B cell (primary cell): ENCODE data around the gene SLC6A18. TPM values are rescaled to one million over a fixed set of nuclear protein-coding genes. Genes with fewer than 3 reads are reported as not detected.

Experiments used
- ATAC-seq: fragments of 200-7000 bp; cut with Tn5 transposase; one replicate; pipeline ENCODE4 v1.10.0; 2021; ENCODE audit warnings: low read depth, mild to moderate bottlenecking, moderate number of reproducible peaks, moderate library complexity
- CTCF ChIA-PET: fragments of 350-600 bp; sonication (Branson Sonifier 250); formaldehyde crosslinking; loops from one replicate; lab custom pipeline; 2021; ENCODE audit warnings: antibody characterized with exemption, inconsistent platforms; lab: Charles Lee
- POLR2A ChIA-PET: fragments of 350-600 bp; sonication (Branson Sonifier 250); formaldehyde crosslinking; loops from one replicate; lab custom pipeline; 2021; ENCODE audit warnings: antibody characterized with exemption; lab: Charles Lee
- DNase-seq: peaks from one replicate; pipeline ENCODE4 v3.0.0; 2013
- H2AFZ ChIP-seq: 2 replicates; pipeline ENCODE4 v1.6.1; 2012; ENCODE audit warnings: mild to moderate bottlenecking, low read depth, low read length; ENCODE audit not compliant: insufficient read depth, poor library complexity, severe bottlenecking
- H3K27ac ChIP-seq, 2 donors: 1 replicate in 1 of 2; 2 replicates in 1 of 2; pipeline ENCODE4 v1.5.1; 2012 to 2013; ENCODE audit warnings: low read length in 2 of 2, mild to moderate bottlenecking in 2 of 2, moderate library complexity in 1 of 2
- H3K27me3 ChIP-seq, 4 experiments: fragments of 200-600 bp in 1 of 4; sonication (generic) in 1 of 4; replicated peaks in 1 of 4; 1 replicate in 2 of 4; 2 replicates in 2 of 4; pipeline versions ENCODE4 v1.6.1 to v1.7.0; 2013 to 2016; ENCODE audit warnings: low read length in 3 of 4, mild to moderate bottlenecking in 2 of 4, mixed read lengths in 1 of 4, moderate library complexity in 1 of 4; ENCODE audit not compliant: insufficient read depth in 4 of 4, control insufficient read depth in 3 of 4; ENCODE audit errors: control extremely low read depth in 1 of 4
- H3K36me3 ChIP-seq, 2 experiments: replicated peaks in 1 of 2; 1 replicate in 1 of 2; 2 replicates in 1 of 2; pipeline versions ENCODE4 v1.6.1 to v1.7.1; 2013; ENCODE audit warnings: low read length in 1 of 2; ENCODE audit not compliant: insufficient read depth in 2 of 2, control insufficient read depth in 1 of 2; ENCODE audit errors: control extremely low read depth in 1 of 2, extremely low read depth in 1 of 2
- H3K4me1 ChIP-seq, 2 donors: fragments of 200-600 bp in 1 of 2; sonication (generic) in 1 of 2; 1 replicate in 1 of 2; 2 replicates in 1 of 2; pipeline versions ENCODE4 v1.5.1 to v1.6.1; 2013 to 2017; ENCODE audit warnings: low read length in 2 of 2; ENCODE audit not compliant: control insufficient read depth in 2 of 2, insufficient read depth in 2 of 2
- H3K4me2 ChIP-seq: replicated peaks from 2 replicates; pipeline ENCODE3; 2012; ENCODE audit warnings: mild to moderate bottlenecking, low read depth, low read length; ENCODE audit not compliant: poor library complexity, severe bottlenecking
- H3K4me3 ChIP-seq, 5 experiments: fragments of 200-600 bp in 1 of 5; sonication (generic) in 1 of 5; 1 replicate in 3 of 5; 2 replicates in 2 of 5; pipeline versions ENCODE4 v1.5.1 to v1.7.0; 2011 to 2016; ENCODE audit warnings: low read length in 4 of 5, mild to moderate bottlenecking in 4 of 5, low read depth in 2 of 5, control low read depth in 1 of 5, moderate library complexity in 1 of 5; ENCODE audit not compliant: insufficient read depth in 1 of 5; ENCODE audit errors: control extremely low read depth in 1 of 5, extremely low read depth in 1 of 5
- H3K79me2 ChIP-seq: fragments of 200-600 bp; sonication (generic); one replicate; pipeline ENCODE4 v1.6.0; 2016; ENCODE audit warnings: low read length; ENCODE audit not compliant: control insufficient read depth, insufficient read depth
- H3K9ac ChIP-seq: fragments of 200-600 bp; sonication (generic); 2 replicates; pipeline ENCODE4 v1.6.1; 2017; ENCODE audit warnings: mild to moderate bottlenecking, low read length, moderate library complexity
- H3K9me3 ChIP-seq, 3 donors: one replicate each; pipeline versions ENCODE4 v1.6.1 to v1.7.1; 2013; ENCODE audit warnings: low read length in 2 of 3; ENCODE audit not compliant: control insufficient read depth in 2 of 3, insufficient read depth in 1 of 3; ENCODE audit errors: control extremely low read depth in 1 of 3
- H4K20me1 ChIP-seq: 2 replicates; pipeline ENCODE4 v1.6.0; 2012; ENCODE audit warnings: mild to moderate bottlenecking, low read length; ENCODE audit not compliant: insufficient read depth, control insufficient read depth, poor library complexity, severe bottlenecking
- H3K27ac Mint-ChIP-seq: one replicate; pipeline ENCODE4 v1.8.0; 2021; ENCODE audit warnings: mixed read lengths
- H3K27me3 Mint-ChIP-seq: one replicate; pipeline ENCODE4 v1.8.0; 2021; ENCODE audit warnings: mixed read lengths
- H3K4me1 Mint-ChIP-seq: one replicate; pipeline ENCODE4 v1.8.0; 2021; ENCODE audit warnings: mixed read lengths
- H3K4me3 Mint-ChIP-seq: one replicate; pipeline ENCODE4 v1.8.0; 2021; ENCODE audit warnings: mixed read lengths
- H3K9me3 Mint-ChIP-seq: one replicate; pipeline ENCODE4 v1.8.0; 2022; ENCODE audit warnings: mixed read lengths; ENCODE audit not compliant: insufficient read depth
- EZH2 ChIP-seq: IDR thresholded peaks from 2 replicates; pipeline ENCODE4 v1.6.1; 2012; ENCODE audit warnings: borderline replicate concordance, low read depth, mild to moderate bottlenecking, moderate library complexity, low read length; ENCODE audit not compliant: insufficient read depth, poor library complexity, severe bottlenecking
- whole genome bisulfite sequencing: methylation state at CpG from one replicate; pipeline ENCODE4 v1.1.5; 2013; ENCODE audit warnings: missing lambda C conversion rate; ENCODE audit not compliant: insufficient coverage; 5-methylcytosine and 5-hydroxymethylcytosine counted together
- intact Hi-C: fragments of 100-400 bp; cut with micrococcal nuclease; formaldehyde crosslinking; loops from one replicate; pipeline ENCODE4 v1.10.0; 2022
- polyA plus RNA-seq: library from polyadenylated mRNA; depleted of rRNA; stranded (reverse); fragments of >200 nt; gene quantifications from 2 replicates; pipeline ENCODE4 v1.2.3, GENCODE V29; 2012
- total RNA-seq, 2 donors: library from RNA; stranded (reverse); fragments of 120-200 nt in 1 of 2; gene quantifications; 1 replicate in 1 of 2; 2 replicates in 1 of 2; pipeline versions ENCODE4 v1.2.3 to v1.2.4, GENCODE V29; 2013 to 2022
- TF ChIP-seq, protein P1 (sequence below): fragments of 200-600 bp; IDR thresholded peaks from one replicate; pipeline ENCODE4 v1.8.0; 2022; ENCODE audit warnings: antibody characterized with exemption, mild to moderate bottlenecking

Gene SLC6A18
- total and polyA plus RNA-seq, 2 donors (not counting 1 experiment from before 2014, with no cell fraction given): not detected

DNA sequence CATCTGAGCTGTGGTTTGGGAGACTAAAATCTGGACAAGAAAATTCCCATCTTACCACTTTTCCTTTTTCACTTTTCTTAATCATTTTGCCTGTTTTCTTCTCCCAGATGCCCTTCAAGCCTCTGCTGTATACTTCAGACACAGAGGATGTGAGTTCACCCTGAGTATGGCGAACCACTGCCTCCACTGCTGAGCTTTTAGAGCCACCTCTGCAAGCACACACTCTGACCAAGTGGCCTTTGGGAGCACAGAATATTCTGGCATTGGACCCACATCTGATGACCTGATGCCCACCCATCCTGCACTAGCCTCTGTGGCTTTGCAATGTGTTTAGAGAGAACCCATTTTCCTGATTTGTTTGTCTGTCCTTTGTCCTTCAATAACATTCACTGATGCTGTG lies 37.2 kb downstream of the SLC6A18 start:
- Mint-ChIP-seq H3K27me3 (no peaks in the 10 kb centered on the region), H3K9me3 (no peaks in the 10 kb centered on the region), H3K4me1 (no peaks in the 10 kb centered on the region), H3K4me3 (no peak overlapping the region), H3K27ac (no peak overlapping the region)
- ATAC-seq (no peak), DNase-seq (no peak)
- CTCF ChIA-PET: no interaction called here
- H3K79me2 ChIP-seq: no peaks in the 10 kb centered on the region
- no peak overlapping the region for H3K4me2 ChIP-seq
- H3K36me3 ChIP-seq: no peaks in the 10 kb centered on the region
- POLR2A ChIA-PET: no interaction called here
- H4K20me1 ChIP-seq: no peaks in the 10 kb centered on the region
- TF ChIP-seq, protein P1, sequence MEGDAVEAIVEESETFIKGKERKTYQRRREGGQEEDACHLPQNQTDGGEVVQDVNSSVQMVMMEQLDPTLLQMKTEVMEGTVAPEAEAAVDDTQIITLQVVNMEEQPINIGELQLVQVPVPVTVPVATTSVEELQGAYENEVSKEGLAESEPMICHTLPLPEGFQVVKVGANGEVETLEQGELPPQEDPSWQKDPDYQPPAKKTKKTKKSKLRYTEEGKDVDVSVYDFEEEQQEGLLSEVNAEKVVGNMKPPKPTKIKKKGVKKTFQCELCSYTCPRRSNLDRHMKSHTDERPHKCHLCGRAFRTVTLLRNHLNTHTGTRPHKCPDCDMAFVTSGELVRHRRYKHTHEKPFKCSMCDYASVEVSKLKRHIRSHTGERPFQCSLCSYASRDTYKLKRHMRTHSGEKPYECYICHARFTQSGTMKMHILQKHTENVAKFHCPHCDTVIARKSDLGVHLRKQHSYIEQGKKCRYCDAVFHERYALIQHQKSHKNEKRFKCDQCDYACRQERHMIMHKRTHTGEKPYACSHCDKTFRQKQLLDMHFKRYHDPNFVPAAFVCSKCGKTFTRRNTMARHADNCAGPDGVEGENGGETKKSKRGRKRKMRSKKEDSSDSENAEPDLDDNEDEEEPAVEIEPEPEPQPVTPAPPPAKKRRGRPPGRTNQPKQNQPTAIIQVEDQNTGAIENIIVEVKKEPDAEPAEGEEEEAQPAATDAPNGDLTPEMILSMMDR: no peak
- TF ChIP-seq EZH2: no peak
- H3K9me3 ChIP-seq: peaks cover 0 to 51% (median 5%) of the 10 kb centered on the region in 3 donors
- no peaks in the 10 kb centered on the region for H3K27me3 ChIP-seq
- 93% methylated on average over 1 of the region's 1 CpG for WGBS
- H3K4me3 ChIP-seq: no peak overlapping the region
- no peak overlapping the region for H2AFZ ChIP-seq
- no peak overlapping the region for H3K27ac ChIP-seq
- no peak overlapping the region for H3K9ac ChIP-seq
- H3K4me1 ChIP-seq: no peaks in the 10 kb centered on the region
- intact Hi-C loops: no loop called here

DNA sequence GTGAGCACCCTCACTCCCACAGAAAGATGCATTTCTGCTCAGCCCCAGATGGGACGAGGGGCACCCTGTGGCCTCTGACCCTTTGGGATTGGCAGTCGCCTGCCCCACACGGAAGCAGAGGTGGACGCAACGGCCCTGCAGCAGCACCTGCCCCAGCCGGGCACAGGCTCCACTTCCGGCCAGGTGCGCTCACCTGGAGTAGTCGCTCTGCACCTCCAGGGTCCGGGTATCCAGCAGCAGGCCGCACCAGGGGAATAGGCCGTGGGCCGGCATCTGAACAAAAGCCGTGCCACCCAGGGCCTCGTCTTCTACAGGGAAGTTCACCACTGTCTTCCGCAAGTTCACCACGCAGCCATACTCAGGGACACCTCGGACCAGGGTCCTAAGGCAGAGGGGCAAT lies 39.0 kb downstream of the SLC6A18 start:
- no peak overlapping the region for H3K27ac ChIP-seq
- TF ChIP-seq EZH2: no peak
- TF ChIP-seq, protein P1: no peak
- intact Hi-C loops: no loop called here
- H3K4me1 Mint-ChIP-seq: no peaks in the 10 kb centered on the region
- peaks cover 0 to 51% (median 5%) of the 10 kb centered on the region in 3 donors for H3K9me3 ChIP-seq
- no peak overlapping the region for H3K9ac ChIP-seq
- WGBS: 96% methylated on average over 18 of the region's 18 CpGs
- no peak for DNase-seq
- no peaks in the 10 kb centered on the region for H3K4me1 ChIP-seq
- ChIA-PET CTCF (no interaction called here), POLR2A (no interaction called here)
- H4K20me1 ChIP-seq: no peaks in the 10 kb centered on the region
- H2AFZ ChIP-seq: no peak overlapping the region
- no peaks in the 10 kb centered on the region for H3K36me3 ChIP-seq
- no peak overlapping the region for H3K27ac Mint-ChIP-seq
- no peaks in the 10 kb centered on the region for H3K9me3 Mint-ChIP-seq
- H3K27me3 Mint-ChIP-seq: no peaks in the 10 kb centered on the region
- H3K79me2 ChIP-seq: no peaks in the 10 kb centered on the region
- H3K4me3 Mint-ChIP-seq: no peak overlapping the region
- no peak for ATAC-seq
- no peak overlapping the region for H3K4me2 ChIP-seq
- no peaks in the 10 kb centered on the region for H3K27me3 ChIP-seq
- H3K4me3 ChIP-seq: no peak overlapping the region
